Astrocyte (in vitro differentiated cells and primary cell): ENCODE data around the gene ETS1. TPM values are rescaled to one million over a fixed set of nuclear protein-coding genes. Genes with fewer than 3 reads are reported as not detected.
A peak's percentile ranks its signal among the peaks of the same experiment; 100 is the strongest.

Source experiments
- DNase-seq: peaks from one replicate; pipeline ENCODE4 v3.0.0-alpha.2; 2010; ENCODE audit warnings: low read depth
- FAIRE-seq: peaks from 2 replicates; lab custom pipeline; 2011; peaks lifted over from hg19 to GRCh38; lab: Jason Lieb, UNC
- H2AFZ ChIP-seq: 2 replicates; pipeline ENCODE4 v1.6.0; 2012; ENCODE audit warnings: low read depth, low read length, inconsistent platforms
- H3K27ac ChIP-seq: 2 replicates; pipeline ENCODE4 v1.5.1; 2011; ENCODE audit warnings: low read depth, low read length, inconsistent platforms
- H3K27me3 ChIP-seq: 2 replicates; pipeline ENCODE4 v1.6.0; 2011; ENCODE audit warnings: low read length, inconsistent platforms; ENCODE audit not compliant: insufficient read depth
- H3K36me3 ChIP-seq: 2 replicates; pipeline ENCODE4 v1.5.1; 2011; ENCODE audit warnings: low read length, inconsistent platforms; ENCODE audit not compliant: insufficient read depth
- H3K4me1 ChIP-seq: 2 replicates; pipeline ENCODE4 v1.5.1; 2011; ENCODE audit warnings: low read length, inconsistent platforms; ENCODE audit not compliant: insufficient read depth
- H3K4me2 ChIP-seq: 2 replicates; pipeline ENCODE4 v1.6.0; 2012; ENCODE audit warnings: low read length, inconsistent platforms
- H3K4me3 ChIP-seq: 2 replicates; pipeline ENCODE4 v1.5.1; 2011; ENCODE audit warnings: low read depth, mild to moderate bottlenecking, low read length, inconsistent platforms; ENCODE audit not compliant: insufficient read depth
- H3K79me2 ChIP-seq: 2 replicates; pipeline ENCODE4 v1.6.0; 2012; ENCODE audit warnings: mild to moderate bottlenecking, low read length, inconsistent platforms; ENCODE audit not compliant: insufficient read depth
- H3K9ac ChIP-seq: 2 replicates; pipeline ENCODE4 v1.6.0; 2012; ENCODE audit warnings: mild to moderate bottlenecking, low read length, inconsistent platforms
- H3K9me3 ChIP-seq: 2 replicates; pipeline ENCODE4 v1.5.1; 2012; ENCODE audit warnings: low read depth, mild to moderate bottlenecking, low read length, inconsistent platforms; ENCODE audit not compliant: insufficient read depth
- H4K20me1 ChIP-seq: 2 replicates; pipeline ENCODE4 v1.6.0; 2012; ENCODE audit warnings: low read length, inconsistent platforms; ENCODE audit not compliant: insufficient read depth
- H3K27ac Mint-ChIP-seq: one replicate; pipeline ENCODE4 v1.8.0; 2021; ENCODE audit warnings: mild to moderate bottlenecking, mixed read lengths; ENCODE audit not compliant: unreplicated experiment
- H3K27me3 Mint-ChIP-seq: one replicate; pipeline ENCODE4 v1.8.0; 2021; ENCODE audit warnings: low read depth, mixed read lengths; ENCODE audit not compliant: unreplicated experiment
- H3K36me3 Mint-ChIP-seq: one replicate; pipeline ENCODE4 v1.8.0; 2021; ENCODE audit warnings: low read depth, mixed read lengths; ENCODE audit not compliant: unreplicated experiment
- H3K4me1 Mint-ChIP-seq: one replicate; pipeline ENCODE4 v1.8.0; 2021; ENCODE audit warnings: low read depth, mixed read lengths; ENCODE audit not compliant: unreplicated experiment
- H3K4me3 Mint-ChIP-seq: one replicate; pipeline ENCODE4 v1.8.0; 2021; ENCODE audit warnings: mild to moderate bottlenecking, moderate library complexity, mixed read lengths; ENCODE audit not compliant: unreplicated experiment
- H3K9me3 Mint-ChIP-seq: one replicate; pipeline ENCODE4 v1.8.0; 2021; ENCODE audit warnings: mild to moderate bottlenecking, mixed read lengths; ENCODE audit not compliant: unreplicated experiment
- EZH2 ChIP-seq: IDR thresholded peaks from 2 replicates; pipeline ENCODE4 v1.6.1; 2012; ENCODE audit warnings: mild to moderate bottlenecking, low read length, inconsistent platforms; ENCODE audit not compliant: insufficient read depth
- total RNA-seq: library from RNA; stranded (reverse); gene quantifications from 2 replicates; pipeline ENCODE4 v1.2.1, GENCODE V29; 2021
- TF ChIP-seq, protein P1 (sequence below): IDR thresholded peaks from 2 replicates; pipeline ENCODE4 v1.5.1; 2011; ENCODE audit warnings: low read depth, mild to moderate bottlenecking, inconsistent platforms, low read length, moderate library complexity; ENCODE audit not compliant: insufficient read depth

ETS1 gene
- total RNA-seq, 1 donor from 2014 or later: 107 TPM

DNA sequence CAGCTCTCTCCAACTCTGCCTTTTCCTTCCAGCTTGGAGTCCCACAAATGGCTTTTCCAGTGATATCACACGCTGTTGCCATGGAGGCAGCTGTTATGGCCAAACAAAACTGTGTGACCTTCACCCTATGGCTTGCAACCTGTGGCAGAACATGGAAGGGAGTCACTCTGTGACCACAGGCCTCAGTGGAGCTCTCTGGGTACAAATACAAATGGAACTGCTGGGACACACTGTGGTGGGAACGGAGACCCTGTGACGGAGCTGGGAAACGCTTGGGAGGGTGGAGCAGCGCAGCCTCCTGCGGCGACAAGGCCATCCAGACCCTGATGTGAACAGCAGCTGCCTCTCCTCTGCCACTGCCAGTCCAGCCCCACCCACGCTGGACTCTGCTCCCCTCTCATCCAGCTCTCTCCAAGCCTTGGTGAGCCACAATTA is 162.5 kb downstream of the ETS1 start:
- DNase-seq (no peak), FAIRE-seq (no peak)
- Mint-ChIP-seq H3K4me3 (no peak overlapping the region), H3K9me3 (peaks cover 2% of the 10 kb centered on the region), H3K4me1 (peaks cover 21% of the 10 kb centered on the region), H3K27ac (no peak overlapping the region), H3K27me3 (no peaks in the 10 kb centered on the region), H3K36me3 (no peaks in the 10 kb centered on the region)
- no peaks in the 10 kb centered on the region for H3K9me3 ChIP-seq
- H3K79me2 ChIP-seq: no peaks in the 10 kb centered on the region
- H3K4me1 ChIP-seq: peaks cover 16% of the 10 kb centered on the region
- no peaks in the 10 kb centered on the region for H4K20me1 ChIP-seq
- H2AFZ ChIP-seq: no peak overlapping the region
- no peaks in the 10 kb centered on the region for H3K27me3 ChIP-seq
- no peak overlapping the region for H3K4me3 ChIP-seq
- no peak overlapping the region for H3K4me2 ChIP-seq
- no peak overlapping the region for H3K27ac ChIP-seq
- no peak overlapping the region for H3K9ac ChIP-seq
- no peaks in the 10 kb centered on the region for H3K36me3 ChIP-seq
- TF ChIP-seq, protein P1, sequence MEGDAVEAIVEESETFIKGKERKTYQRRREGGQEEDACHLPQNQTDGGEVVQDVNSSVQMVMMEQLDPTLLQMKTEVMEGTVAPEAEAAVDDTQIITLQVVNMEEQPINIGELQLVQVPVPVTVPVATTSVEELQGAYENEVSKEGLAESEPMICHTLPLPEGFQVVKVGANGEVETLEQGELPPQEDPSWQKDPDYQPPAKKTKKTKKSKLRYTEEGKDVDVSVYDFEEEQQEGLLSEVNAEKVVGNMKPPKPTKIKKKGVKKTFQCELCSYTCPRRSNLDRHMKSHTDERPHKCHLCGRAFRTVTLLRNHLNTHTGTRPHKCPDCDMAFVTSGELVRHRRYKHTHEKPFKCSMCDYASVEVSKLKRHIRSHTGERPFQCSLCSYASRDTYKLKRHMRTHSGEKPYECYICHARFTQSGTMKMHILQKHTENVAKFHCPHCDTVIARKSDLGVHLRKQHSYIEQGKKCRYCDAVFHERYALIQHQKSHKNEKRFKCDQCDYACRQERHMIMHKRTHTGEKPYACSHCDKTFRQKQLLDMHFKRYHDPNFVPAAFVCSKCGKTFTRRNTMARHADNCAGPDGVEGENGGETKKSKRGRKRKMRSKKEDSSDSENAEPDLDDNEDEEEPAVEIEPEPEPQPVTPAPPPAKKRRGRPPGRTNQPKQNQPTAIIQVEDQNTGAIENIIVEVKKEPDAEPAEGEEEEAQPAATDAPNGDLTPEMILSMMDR: no peak
- no peak for TF ChIP-seq EZH2

DNA sequence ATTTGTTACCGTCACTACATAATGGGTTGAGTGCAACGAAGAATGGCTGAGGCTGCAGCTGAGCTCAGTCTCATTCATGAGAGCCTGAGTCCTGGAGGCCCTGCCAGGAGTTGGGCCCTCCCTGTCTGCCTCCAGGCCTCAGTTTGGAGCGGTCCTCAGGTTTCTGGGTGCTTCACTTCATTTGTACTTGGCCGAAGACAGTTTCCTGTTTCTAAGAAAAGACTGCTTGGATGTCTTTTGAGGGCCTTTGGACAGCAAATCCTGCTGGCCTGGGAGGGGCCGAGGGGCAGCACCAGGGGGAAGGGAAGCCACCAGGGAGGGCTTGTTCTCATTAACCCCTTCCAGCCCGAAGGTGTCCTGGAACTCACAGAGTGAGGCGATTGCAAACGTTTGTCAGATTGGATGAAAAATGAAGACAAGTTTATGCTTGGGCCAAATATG is 163.1 kb downstream of the ETS1 start:
- no peak overlapping the region for H3K4me3 Mint-ChIP-seq
- Histone ChIP-seq H3K9ac (no peak overlapping the region), H3K79me2 (no peaks in the 10 kb centered on the region), H3K27me3 (no peaks in the 10 kb centered on the region), H3K27ac (no peak overlapping the region), H3K36me3 (no peaks in the 10 kb centered on the region), H3K4me1 (peaks cover 16% of the 10 kb centered on the region), H4K20me1 (no peaks in the 10 kb centered on the region), H3K4me2 (no peak overlapping the region), H3K9me3 (no peaks in the 10 kb centered on the region), H2AFZ (peak overlapping the region; percentile 33), H3K4me3 (no peak overlapping the region)
- no peaks in the 10 kb centered on the region for H3K27me3 Mint-ChIP-seq
- H3K36me3 Mint-ChIP-seq: no peaks in the 10 kb centered on the region
- no peak for TF ChIP-seq EZH2
- TF ChIP-seq, protein P1: no peak
- peaks cover 17% of the 10 kb centered on the region for H3K4me1 Mint-ChIP-seq
- peak; percentile 38 for DNase-seq
- FAIRE-seq: no peak
- peak overlapping the region; percentile 66 for H3K27ac Mint-ChIP-seq
- H3K9me3 Mint-ChIP-seq: peaks cover 2% of the 10 kb centered on the region

DNA sequence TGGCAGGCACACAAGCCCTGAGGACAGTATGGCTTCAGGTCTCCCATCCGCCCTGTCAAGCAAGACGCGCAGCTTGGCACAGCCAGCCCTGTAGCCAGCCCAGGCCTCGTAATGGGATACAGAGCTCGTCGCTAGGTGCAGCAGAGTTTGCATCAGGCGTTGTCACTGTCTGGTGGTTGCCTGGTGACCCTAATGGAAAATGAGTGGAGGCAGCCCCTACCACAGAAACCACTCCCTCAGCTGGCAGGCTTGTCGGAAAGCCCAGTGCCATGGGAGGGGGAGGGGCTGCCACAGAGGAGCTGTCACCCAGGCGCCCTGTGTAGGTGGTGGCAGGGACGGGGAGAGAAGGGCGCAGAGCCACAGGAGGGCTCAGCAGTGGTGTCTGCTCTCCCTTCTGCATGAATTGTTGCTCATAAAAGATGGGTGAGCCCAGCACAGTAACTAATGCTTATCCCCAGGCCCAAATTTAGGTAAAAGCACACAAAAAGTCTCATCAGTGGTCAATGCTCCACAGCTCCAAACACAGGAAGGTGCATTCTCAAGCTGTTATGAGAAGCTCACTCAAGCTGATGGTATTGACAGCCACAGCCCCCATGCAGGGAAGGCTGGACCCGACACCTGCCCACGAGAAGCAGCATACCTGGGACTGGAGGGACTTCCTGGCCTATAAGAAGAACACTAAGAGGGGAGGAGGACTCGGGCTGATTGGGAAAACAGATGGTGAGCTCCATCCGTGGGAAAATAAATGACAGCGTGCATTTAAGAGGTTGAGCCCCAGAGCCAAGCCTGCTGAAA is 164.6 kb downstream of the ETS1 start:
- no peak overlapping the region for H3K4me2 ChIP-seq
- peak overlapping the region; percentile 8 for H3K4me3 Mint-ChIP-seq
- no peak for DNase-seq
- H4K20me1 ChIP-seq: no peaks in the 10 kb centered on the region
- no peak overlapping the region for H2AFZ ChIP-seq
- peaks cover 2% of the 10 kb centered on the region for H3K9me3 Mint-ChIP-seq
- H3K27ac Mint-ChIP-seq: no peak overlapping the region
- FAIRE-seq: no peak
- no peaks in the 10 kb centered on the region for H3K79me2 ChIP-seq
- no peaks in the 10 kb centered on the region for H3K27me3 Mint-ChIP-seq
- no peak for TF ChIP-seq EZH2
- TF ChIP-seq, protein P1: no peak
- H3K4me3 ChIP-seq: no peak overlapping the region
- no peak overlapping the region for H3K27ac ChIP-seq
- peaks cover 18% of the 10 kb centered on the region for H3K4me1 ChIP-seq
- no peaks in the 10 kb centered on the region for H3K9me3 ChIP-seq
- H3K4me1 Mint-ChIP-seq: peaks cover 21% of the 10 kb centered on the region
- H3K27me3 ChIP-seq: no peaks in the 10 kb centered on the region
- no peaks in the 10 kb centered on the region for H3K36me3 Mint-ChIP-seq
- no peak overlapping the region for H3K9ac ChIP-seq
- H3K36me3 ChIP-seq: no peaks in the 10 kb centered on the region
